Cardiac fibroblast (primary cell): Measurements from ENCODE around the gene NCKAP1.

ENCODE experiments used
- DNase-seq, 2 donors: peaks; one replicate each; pipeline versions ENCODE4 v3.0.0 to v3.0.0-alpha.2; 2010; ENCODE audit warnings: low read depth in 2 of 2
- H3K4me3 ChIP-seq, 2 donors: replicated peaks in 1 of 2; 1 replicate in 1 of 2; 2 replicates in 1 of 2; pipeline ENCODE4 v1.5.1; 2011; ENCODE audit warnings: low read depth in 2 of 2, low read length in 2 of 2, mild to moderate bottlenecking in 2 of 2, moderate library complexity in 1 of 2
- CTCF ChIP-seq: IDR thresholded peaks from one replicate; pipeline ENCODE4 v1.5.1; 2011; ENCODE audit warnings: low read depth, mild to moderate bottlenecking, low read length, inconsistent platforms

Gene NCKAP1

GRCh38 chr2:182980115-182980514, 58.1 kb downstream of the NCKAP1 start:
- H3K4me3 ChIP-seq, result no peak overlapping the region
- peak; percentile 63 to 65 for DNase-seq
- peak; percentile 33 for TF ChIP-seq CTCF

GRCh38 chr2:182977463-182977862, 60.8 kb downstream of the NCKAP1 start:
- DNase-seq, result no peak
- no peak overlapping the region for H3K4me3 ChIP-seq
- TF ChIP-seq CTCF, result no peak

- TF ChIP-seq CTCF, result no peak
- H3K4me3 ChIP-seq, result no peak overlapping the region
- no peak for DNase-seq
Observed at GRCh38 chr2:182973441-182974352, 64.6 kb downstream of the NCKAP1 start.

- DNase-seq, result no peak
- H3K4me3 ChIP-seq, result no peak overlapping the region
- no peak for TF ChIP-seq CTCF
Observed at GRCh38 chr2:182972548-182972942, 65.7 kb downstream of the NCKAP1 start.

GRCh38 chr2:182971820-182972547, 66.3 kb downstream of the NCKAP1 start:
- DNase-seq, result no peak
- TF ChIP-seq CTCF, result no peak
- H3K4me3 ChIP-seq, result no peak overlapping the region

GRCh38 chr2:182970486-182970885, 67.8 kb downstream of the NCKAP1 start:
- no peak for TF ChIP-seq CTCF
- no peak for DNase-seq
- H3K4me3 ChIP-seq, result no peak overlapping the region
